SH-SY5Y (cell line): ENCODE data around the gene UVRAG.

Experiments used
- GATA2 ChIP-seq: IDR thresholded peaks from 2 replicates; pipeline ENCODE4 v1.6.1; 2011; ENCODE audit warnings: mild to moderate bottlenecking, low read depth, low read length
- GATA3 ChIP-seq: IDR thresholded peaks from 2 replicates; pipeline ENCODE4 v1.6.1; 2011; ENCODE audit warnings: low read depth, mild to moderate bottlenecking, low read length, moderate library complexity

The UVRAG gene

GRCh38 chr11:75792997-75793800, 21.8 kb upstream of the UVRAG start:
- TF ChIP-seq GATA2 (no peak), GATA3 (no peak)

DNA sequence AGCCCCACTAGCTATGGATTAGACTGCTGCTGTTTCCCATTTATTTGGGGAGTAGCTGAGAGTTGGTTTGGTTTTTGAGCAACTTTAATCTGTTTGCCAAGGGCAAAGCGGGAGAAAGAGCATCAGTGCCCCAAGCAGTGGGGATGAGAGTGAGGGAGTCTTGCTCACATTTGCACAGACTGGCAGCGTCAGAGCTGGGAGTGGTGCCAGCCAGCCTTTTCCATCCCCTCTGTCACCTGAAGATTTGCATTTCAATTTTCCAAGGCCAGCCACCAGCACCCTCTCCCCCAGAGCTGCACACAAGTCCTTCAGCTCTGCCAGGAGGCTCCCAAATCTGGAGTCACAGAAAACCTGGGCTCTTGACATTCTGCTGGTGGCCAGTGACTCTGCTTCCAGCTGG, 21.0 kb upstream of the UVRAG start:
- TF ChIP-seq GATA3 (no peak), GATA2 (no peak)

GRCh38 chr11:75795276-75796090, 19.5 kb upstream of the UVRAG start:
- no peak for TF ChIP-seq GATA3
- no peak for TF ChIP-seq GATA2

DNA sequence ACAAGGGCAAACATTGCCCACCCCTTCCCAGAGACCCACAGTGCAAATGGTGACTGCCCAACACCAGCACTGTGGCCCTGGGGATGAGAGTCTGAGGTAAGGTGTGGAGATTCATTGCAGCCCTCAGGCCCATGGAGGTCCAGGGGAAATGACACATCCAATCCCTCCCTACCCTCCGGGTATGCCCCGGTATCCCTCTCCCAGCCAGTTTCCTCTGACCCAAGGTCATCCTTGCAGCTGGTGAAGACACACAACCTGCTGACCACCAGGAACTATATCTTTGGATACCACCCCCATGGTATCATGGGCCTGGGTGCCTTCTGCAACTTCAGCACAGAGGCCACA, 18.9 kb upstream of the UVRAG start:
- no peak for TF ChIP-seq GATA2
- TF ChIP-seq GATA3: no peak

DNA sequence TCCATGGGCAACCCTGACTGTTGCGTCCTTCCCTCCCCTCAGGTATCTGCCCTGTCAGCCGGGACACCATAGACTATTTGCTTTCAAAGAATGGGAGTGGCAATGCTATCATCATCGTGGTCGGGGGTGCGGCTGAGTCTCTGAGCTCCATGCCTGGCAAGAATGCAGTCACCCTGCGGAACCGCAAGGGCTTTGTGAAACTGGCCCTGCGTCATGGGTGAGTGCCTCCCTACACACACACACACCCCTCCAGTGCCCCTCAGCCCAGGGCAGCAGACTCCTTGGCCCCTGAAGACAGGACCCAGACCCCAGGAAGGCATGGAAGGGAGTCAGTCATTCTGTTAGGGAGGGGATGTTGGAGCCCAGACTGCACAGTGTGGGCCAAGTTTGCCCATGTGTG, 17.9 kb upstream of the UVRAG start:
- no peak for TF ChIP-seq GATA2

DNA sequence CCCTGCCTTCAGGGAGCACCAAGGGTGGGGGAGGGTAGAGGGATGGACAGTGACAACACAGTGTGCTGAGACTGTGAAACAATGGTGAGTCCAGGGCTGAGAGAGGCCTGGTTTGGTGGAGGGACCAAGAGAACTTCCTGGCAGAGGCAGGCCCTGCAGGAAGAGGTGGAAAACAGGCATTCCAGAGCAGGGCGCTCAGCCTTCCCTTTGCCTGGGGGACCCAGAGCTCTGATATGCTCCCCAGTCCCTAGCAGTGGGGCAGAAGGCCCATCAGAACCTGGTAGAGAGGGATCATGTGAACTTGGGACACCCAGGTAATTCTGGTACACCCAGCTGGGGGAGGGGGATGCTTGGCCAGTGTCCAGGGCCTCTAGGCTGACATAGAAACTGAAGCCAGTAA, 17.2 kb upstream of the UVRAG start:
- TF ChIP-seq GATA3 (no peak), GATA2 (no peak)

DNA sequence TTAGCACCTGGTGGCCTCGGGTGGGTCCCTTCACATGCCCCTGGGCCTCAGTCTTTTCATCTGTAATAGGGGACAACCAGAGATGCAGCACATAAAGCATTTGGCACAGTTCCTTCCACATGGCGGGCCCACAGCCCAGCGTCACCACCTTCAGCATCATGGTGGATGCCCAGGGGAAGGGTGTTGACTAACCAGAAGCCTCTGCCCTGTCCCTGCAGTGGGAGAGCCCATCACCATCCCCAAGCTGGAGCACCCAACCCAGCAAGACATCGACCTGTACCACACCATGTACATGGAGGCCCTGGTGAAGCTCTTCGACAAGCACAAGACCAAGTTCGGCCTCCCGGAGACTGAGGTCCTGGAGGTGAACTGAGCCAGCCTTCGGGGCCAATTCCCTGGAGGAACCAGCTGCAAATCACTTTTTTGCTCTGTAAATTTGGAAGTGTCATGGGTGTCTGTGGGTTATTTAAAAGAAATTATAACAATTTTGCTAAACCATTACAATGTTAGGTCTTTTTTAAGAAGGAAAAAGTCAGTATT, 14.8 kb upstream of the UVRAG start:
- no peak for TF ChIP-seq GATA3
- TF ChIP-seq GATA2: no peak

DNA sequence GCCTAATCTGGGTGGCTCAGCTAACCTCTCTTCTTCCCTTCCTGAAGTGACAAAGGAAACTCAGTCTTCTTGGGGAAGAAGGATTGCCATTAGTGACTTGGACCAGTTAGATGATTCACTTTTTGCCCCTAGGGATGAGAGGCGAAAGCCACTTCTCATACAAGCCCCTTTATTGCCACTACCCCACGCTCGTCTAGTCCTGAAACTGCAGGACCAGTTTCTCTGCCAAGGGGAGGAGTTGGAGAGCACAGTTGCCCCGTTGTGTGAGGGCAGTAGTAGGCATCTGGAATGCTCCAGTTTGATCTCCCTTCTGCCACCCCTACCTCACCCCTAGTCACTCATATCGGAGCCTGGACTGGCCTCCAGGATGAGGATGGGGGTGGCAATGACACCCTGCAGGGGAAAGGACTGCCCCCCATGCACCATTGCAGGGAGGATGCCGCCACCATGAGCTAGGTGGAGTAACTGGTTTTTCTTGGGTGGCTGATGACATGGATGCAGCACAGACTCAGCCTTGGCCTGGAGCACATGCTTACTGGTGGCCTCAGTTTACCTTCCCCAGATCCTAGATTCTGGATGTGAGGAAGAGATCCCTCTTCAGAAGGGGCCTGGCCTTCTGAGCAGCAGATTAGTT, 14.2 kb upstream of the UVRAG start:
- TF ChIP-seq GATA3: no peak
- TF ChIP-seq GATA2: no peak

DNA sequence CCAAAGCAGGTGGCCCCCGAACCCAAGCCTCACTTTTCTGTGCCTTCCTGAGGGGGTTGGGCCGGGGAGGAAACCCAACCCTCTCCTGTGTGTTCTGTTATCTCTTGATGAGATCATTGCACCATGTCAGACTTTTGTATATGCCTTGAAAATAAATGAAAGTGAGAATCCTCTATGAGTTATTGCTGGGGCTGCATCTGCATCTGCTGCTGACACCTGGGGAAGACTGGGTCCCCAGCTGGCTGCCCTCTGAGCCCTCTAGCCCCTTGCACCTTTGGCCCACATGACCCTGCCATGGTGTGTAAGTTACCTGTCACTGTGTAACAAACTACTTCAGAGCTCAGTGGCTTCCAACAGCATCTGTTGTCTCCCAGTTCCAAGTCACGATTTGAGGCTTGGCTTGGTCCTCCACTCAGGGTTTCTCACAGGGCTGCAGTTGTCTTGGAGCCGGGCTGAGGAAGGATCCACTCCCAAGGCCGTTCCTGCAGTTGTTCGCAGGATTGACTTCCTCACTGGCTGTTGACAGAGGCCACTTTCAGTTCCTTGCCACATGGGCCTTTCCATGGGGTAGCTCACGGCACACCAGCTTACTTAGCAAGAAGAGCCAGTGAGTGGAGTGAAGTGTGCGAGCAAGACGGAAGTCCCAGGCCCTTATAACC, 13.5 kb upstream of the UVRAG start:
- TF ChIP-seq GATA3: no peak
- no peak for TF ChIP-seq GATA2

- no peak for TF ChIP-seq GATA2
- TF ChIP-seq GATA3: no peak
Measured at GRCh38 chr11:75802021-75802912, 12.7 kb upstream of the UVRAG start.

DNA sequence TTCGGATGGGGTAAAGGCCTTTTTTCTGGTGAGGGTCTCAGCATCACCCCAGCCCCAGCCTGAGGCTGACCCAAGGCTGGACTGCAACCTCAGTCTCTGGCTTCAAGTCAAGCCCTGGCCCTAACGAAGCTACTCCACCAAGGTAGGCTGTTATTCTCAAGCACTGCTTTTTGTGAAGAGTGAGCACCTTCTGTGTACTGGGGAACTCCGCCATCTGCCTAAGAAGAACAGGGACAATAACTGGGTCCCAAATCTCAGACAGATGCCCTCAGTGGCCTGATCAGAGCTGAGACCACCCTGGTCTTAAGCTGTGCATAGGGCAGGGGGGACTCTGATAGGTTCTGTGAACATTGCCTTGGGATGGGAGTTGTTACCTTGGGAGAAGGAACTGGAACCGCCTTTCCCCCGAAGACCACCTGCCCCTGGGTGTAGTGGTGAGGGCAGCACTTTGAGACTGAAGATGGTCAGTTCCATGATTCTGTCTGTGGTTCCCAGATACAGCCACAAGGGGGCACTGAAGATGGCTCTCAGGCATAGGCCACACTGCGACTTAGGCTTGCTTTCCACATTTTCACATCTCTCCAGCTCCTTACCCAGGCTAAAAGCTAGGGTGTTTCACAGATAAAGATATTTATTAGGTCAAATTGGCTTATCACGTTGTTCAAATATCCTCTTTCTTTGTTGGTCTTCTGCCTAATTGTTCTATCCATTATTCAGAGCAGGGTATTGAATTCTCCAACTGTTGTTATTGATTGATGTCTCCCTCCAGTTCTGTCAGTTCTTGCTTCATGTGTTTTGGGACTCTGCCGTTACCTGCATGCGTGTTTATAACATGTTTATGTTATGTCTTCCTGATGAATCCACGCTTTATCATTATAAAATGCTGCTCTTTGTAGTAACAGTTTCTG, 11.8 kb upstream of the UVRAG start:
- TF ChIP-seq GATA3: no peak
- TF ChIP-seq GATA2: no peak

GRCh38 chr11:75809111-75809510, 5.9 kb upstream of the UVRAG start:
- no peak for TF ChIP-seq GATA2
- no peak for TF ChIP-seq GATA3
